ENCODE measurements around the gene FSTL4. TPM values are rescaled to one million over a fixed set of nuclear protein-coding genes. Genes with fewer than 3 reads are reported as not detected.

Gene FSTL4
- 0.09 TPM for total RNA-seq
- 4.0 TPM for polyA plus RNA-seq (ENCODE audit: insufficient read depth, low read depth, low replicate concordance)
- long read RNA-seq, donor 1 = 0 reads
- long read RNA-seq, donor 2 = 0 reads
- long read RNA-seq, donor 3 = 0 reads
- long read RNA-seq, donor 4 = 0 reads
- long read RNA-seq, donor 5 = 0 reads
- long read RNA-seq, donor 6 = 0 reads
- long read RNA-seq, donor 7, partial matches to known transcripts = 0 of 2 reads
- long read RNA-seq, donor 7, other reads (novel, unspliced or antisense) = 2 of 2 reads
- long read RNA-seq, donor 8 = 0 reads
- long read RNA-seq, donor 9 = 0 reads
- long read RNA-seq, donor 10 = 0 reads

- Histone ChIP-seq H3K4me3 (ENCODE audit: low read length in 3 of 3) (peak within 1 kb of the TSS in 2 of 3 donors; percentile 25 to 42), H3K27ac (ENCODE audit: low read depth in 2 of 2, low read length in 2 of 2) (no peak within 1 kb of the TSS), H3K4me1 (ENCODE audit: control insufficient read depth in 2 of 3, insufficient read depth in 2 of 3, low read depth in 1 of 3, low read length in 3 of 3) (peaks cover 0 to 12% (median 0%) of the 10 kb centered on the region in 3 donors), H3K36me3 (ENCODE audit: control insufficient read depth in 2 of 3, insufficient read depth in 3 of 3, low read length in 3 of 3) (no peaks in the 10 kb centered on the region), H3K27me3 (ENCODE audit: control insufficient read depth, insufficient read depth, low read length) (peaks cover 32% of the 10 kb centered on the region), H3K9me3 (ENCODE audit: control insufficient read depth in 2 of 3, insufficient read depth in 1 of 3, low read length in 3 of 3) (peaks cover 0 to 1% (median 0%) of the 10 kb centered on the region in 3 donors), H3K9ac (ENCODE audit: low read length in 3 of 3) (no peak within 1 kb of the TSS)
- FAIRE-seq (no peak), DNase-seq (peak; percentile 41 to 69 (median 55))
- TF ChIP-seq CTCF (IDR thresholded peaks at IDR 0.05; ENCODE audit: borderline replicate concordance, extremely low read depth, insufficient read depth) = no peak
- intact Hi-C loops (cut with DNase I) = no loop called here
Measured at GRCh38 chr5:133612249-133612860, at the start of gene FSTL4. FSTL4 (minus strand) TSS chr5:133612541.

- DNase-seq = no peak
- FAIRE-seq = no peak
Measured at GRCh38 chr5:133661389-133661788, 49.0 kb upstream of the FSTL4 start.

GRCh38 chr5:133658327-133658726 is 46.0 kb upstream of the FSTL4 start:
- FAIRE-seq = no peak
- intact Hi-C loops (cut with DNase I) = no loop called here
- no peaks in the 10 kb centered on the region for H3K36me3 ChIP-seq (ENCODE audit: control insufficient read depth in 2 of 3, insufficient read depth in 3 of 3, low read length in 3 of 3)

More at GRCh38 chr5:133661389-133661788, 49.0 kb upstream of the FSTL4 start:
- Histone ChIP-seq H3K4me3 (ENCODE audit: low read length in 3 of 3) (no peak overlapping the region), H3K36me3 (ENCODE audit: control insufficient read depth in 2 of 3, insufficient read depth in 3 of 3, low read length in 3 of 3) (no peaks in the 10 kb centered on the region), H3K27ac (ENCODE audit: low read depth in 2 of 2, low read length in 2 of 2) (no peak overlapping the region), H3K9ac (ENCODE audit: low read length in 3 of 3) (no peak overlapping the region), H3K27me3 (ENCODE audit: control insufficient read depth, insufficient read depth, low read length) (no peaks in the 10 kb centered on the region), H3K4me1 (ENCODE audit: control insufficient read depth in 2 of 3, insufficient read depth in 2 of 3, low read depth in 1 of 3, low read length in 3 of 3) (no peaks in the 10 kb centered on the region), H3K9me3 (ENCODE audit: control insufficient read depth in 2 of 3, insufficient read depth in 1 of 3, low read length in 3 of 3) (no peaks in the 10 kb centered on the region)
- intact Hi-C loops (cut with DNase I) = no loop called here
- TF ChIP-seq CTCF (IDR thresholded peaks at IDR 0.05; ENCODE audit: borderline replicate concordance, extremely low read depth, insufficient read depth) = no peak

More at GRCh38 chr5:133658327-133658726, 46.0 kb upstream of the FSTL4 start:
- Histone ChIP-seq H3K9ac (ENCODE audit: low read length in 3 of 3) (no peak overlapping the region), H3K9me3 (ENCODE audit: control insufficient read depth in 2 of 3, insufficient read depth in 1 of 3, low read length in 3 of 3) (no peaks in the 10 kb centered on the region), H3K27ac (ENCODE audit: low read depth in 2 of 2, low read length in 2 of 2) (no peak overlapping the region), H3K27me3 (ENCODE audit: control insufficient read depth, insufficient read depth, low read length) (no peaks in the 10 kb centered on the region), H3K4me3 (ENCODE audit: low read length in 3 of 3) (no peak overlapping the region), H3K4me1 (ENCODE audit: control insufficient read depth in 2 of 3, insufficient read depth in 2 of 3, low read depth in 1 of 3, low read length in 3 of 3) (no peaks in the 10 kb centered on the region)
- DNase-seq = no peak
- TF ChIP-seq CTCF (IDR thresholded peaks at IDR 0.05; ENCODE audit: borderline replicate concordance, extremely low read depth, insufficient read depth) = no peak
